Chondrocyte (in vitro differentiated cells): ENCODE measurements around the gene SLC6A12. TPM values are rescaled to one million over a fixed set of nuclear protein-coding genes. Genes with fewer than 3 reads are reported as not detected.

Source experiments
- DNase-seq: peaks from one replicate; pipeline ENCODE4 v3.0.0; 2021; ENCODE audit warnings: mixed read lengths, low spot score
- H3K27ac Mint-ChIP-seq: one replicate; pipeline ENCODE4 v1.8.0; 2021; ENCODE audit warnings: mild to moderate bottlenecking, moderate library complexity, mixed read lengths; ENCODE audit not compliant: unreplicated experiment
- H3K27me3 Mint-ChIP-seq: 2 replicates; pipeline ENCODE4 v1.8.0; 2021; ENCODE audit warnings: low read depth, mixed read lengths
- H3K36me3 Mint-ChIP-seq: 2 replicates; pipeline ENCODE4 v1.8.0; 2021; ENCODE audit warnings: low read depth, mixed read lengths
- H3K4me1 Mint-ChIP-seq: 2 replicates; pipeline ENCODE4 v1.8.0; 2021; ENCODE audit warnings: low read depth, mild to moderate bottlenecking, mixed read lengths
- H3K4me3 Mint-ChIP-seq: one replicate; pipeline ENCODE4 v1.8.0; 2021; ENCODE audit warnings: mild to moderate bottlenecking, moderate library complexity, mixed read lengths; ENCODE audit not compliant: unreplicated experiment
- H3K9me3 Mint-ChIP-seq: 2 replicates; pipeline ENCODE4 v1.8.0; 2021; ENCODE audit warnings: low read depth, mixed read lengths
- total RNA-seq: library from RNA; stranded (reverse); gene quantifications from 3 replicates; pipeline ENCODE4 v1.2.1, GENCODE V29; 2021
- TF ChIP-seq, protein P1 (sequence below): fragments of 200-600 bp; sonication (generic); IDR thresholded peaks from 2 replicates; pipeline ENCODE4 v1.5.0; 2021; ENCODE audit warnings: antibody characterized with exemption, mild to moderate bottlenecking, moderate library complexity

Gene SLC6A12
- total RNA-seq, 1 donor from 2014 or later = 0.42 TPM

DNA sequence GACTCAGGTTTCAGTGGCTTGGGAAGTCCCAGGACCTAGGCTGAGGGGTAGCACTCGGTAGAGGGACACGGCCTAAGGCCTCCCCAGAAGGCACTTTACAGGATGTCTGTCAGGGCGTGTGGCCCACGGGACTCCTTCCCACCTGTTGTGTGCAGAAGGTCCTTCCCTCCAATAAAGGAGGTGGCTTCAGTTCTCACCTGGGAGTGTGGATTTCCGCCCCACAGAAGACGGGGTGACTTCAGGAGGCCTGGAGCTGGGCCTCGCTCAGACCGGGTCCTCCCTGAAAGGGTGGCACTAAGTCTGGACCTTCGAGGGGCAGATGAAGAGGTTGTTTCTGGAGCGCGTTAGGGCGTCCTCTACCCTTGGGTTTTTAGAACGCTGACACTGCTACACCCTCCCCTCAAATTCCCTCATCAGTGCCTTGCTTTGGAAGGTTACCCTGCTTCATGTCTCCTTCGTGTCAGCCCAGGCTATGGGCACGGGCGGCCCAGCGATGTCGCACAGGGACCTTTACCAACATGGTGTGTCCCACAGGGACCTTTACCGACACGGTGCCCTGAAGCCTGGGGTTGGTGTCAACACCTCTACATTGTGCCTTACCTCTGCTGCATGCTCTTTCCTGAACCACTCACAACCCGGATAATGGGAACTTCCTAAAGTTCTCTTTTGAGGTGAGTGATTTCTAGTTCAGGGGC lies 7.1 kb downstream of the SLC6A12 start:
- H3K27me3 Mint-ChIP-seq = peaks cover 59% of the 10 kb centered on the region
- TF ChIP-seq, protein P1, sequence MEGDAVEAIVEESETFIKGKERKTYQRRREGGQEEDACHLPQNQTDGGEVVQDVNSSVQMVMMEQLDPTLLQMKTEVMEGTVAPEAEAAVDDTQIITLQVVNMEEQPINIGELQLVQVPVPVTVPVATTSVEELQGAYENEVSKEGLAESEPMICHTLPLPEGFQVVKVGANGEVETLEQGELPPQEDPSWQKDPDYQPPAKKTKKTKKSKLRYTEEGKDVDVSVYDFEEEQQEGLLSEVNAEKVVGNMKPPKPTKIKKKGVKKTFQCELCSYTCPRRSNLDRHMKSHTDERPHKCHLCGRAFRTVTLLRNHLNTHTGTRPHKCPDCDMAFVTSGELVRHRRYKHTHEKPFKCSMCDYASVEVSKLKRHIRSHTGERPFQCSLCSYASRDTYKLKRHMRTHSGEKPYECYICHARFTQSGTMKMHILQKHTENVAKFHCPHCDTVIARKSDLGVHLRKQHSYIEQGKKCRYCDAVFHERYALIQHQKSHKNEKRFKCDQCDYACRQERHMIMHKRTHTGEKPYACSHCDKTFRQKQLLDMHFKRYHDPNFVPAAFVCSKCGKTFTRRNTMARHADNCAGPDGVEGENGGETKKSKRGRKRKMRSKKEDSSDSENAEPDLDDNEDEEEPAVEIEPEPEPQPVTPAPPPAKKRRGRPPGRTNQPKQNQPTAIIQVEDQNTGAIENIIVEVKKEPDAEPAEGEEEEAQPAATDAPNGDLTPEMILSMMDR = no peak

DNA sequence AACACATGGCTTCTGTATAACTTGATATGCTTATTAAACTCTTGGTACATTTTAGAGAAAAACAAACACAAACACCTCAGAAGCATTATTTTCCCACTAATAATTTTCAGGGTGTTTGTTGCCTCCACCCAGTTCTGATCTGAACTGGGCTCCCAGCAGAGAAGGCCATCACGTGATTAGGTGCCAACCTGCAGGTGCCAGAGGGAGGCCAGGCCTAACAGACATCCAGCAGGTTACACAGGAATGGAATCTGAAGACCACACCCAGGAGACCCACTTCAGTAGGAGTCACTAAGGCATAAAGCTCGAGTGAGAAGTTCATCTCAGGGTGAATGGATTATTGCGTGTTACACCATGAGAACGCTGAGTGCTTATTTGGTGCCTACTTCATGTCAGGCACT lies 8.9 kb downstream of the SLC6A12 start:
- Mint-ChIP-seq H3K4me1 (peaks cover 8% of the 10 kb centered on the region), H3K4me3 (no peak overlapping the region), H3K27me3 (peaks cover 53% of the 10 kb centered on the region), H3K9me3 (no peaks in the 10 kb centered on the region), H3K36me3 (peaks cover 5% of the 10 kb centered on the region), H3K27ac (no peak overlapping the region)
- TF ChIP-seq, protein P1 = no peak
- DNase-seq = no peak

More for the DNA sequence above, 7.1 kb downstream of the SLC6A12 start:
- Mint-ChIP-seq H3K27ac (no peak overlapping the region), H3K36me3 (peaks cover 5% of the 10 kb centered on the region), H3K9me3 (no peaks in the 10 kb centered on the region), H3K4me3 (no peak overlapping the region), H3K4me1 (peaks cover 8% of the 10 kb centered on the region)
- peak; percentile 70 for DNase-seq

DNA sequence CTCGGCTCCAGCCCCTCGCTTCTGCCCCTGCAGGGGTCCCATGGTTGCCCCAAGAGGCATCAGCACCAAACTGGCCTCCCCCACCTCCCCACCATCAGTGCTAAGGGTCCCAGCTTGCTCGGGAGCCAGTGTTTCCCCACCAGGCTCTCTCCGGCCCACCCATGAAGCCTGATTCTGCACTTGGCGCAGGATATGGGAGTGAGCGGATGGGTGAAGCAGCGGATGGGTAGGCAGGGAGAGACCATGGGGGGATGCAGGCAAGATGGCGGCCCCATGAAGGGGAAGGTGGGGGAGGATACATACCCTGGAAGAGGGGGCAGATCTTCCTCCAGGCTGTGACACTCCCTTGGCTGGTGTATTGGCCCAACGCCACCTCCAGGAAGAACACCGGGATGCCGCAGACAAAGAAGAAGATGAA lies 9.7 kb downstream of the SLC6A12 start:
- TF ChIP-seq, protein P1 = no peak
- H3K9me3 Mint-ChIP-seq = no peaks in the 10 kb centered on the region
- peaks cover 13% of the 10 kb centered on the region for H3K4me1 Mint-ChIP-seq
- no peak overlapping the region for H3K27ac Mint-ChIP-seq
- H3K27me3 Mint-ChIP-seq = peaks cover 49% of the 10 kb centered on the region
- DNase-seq = no peak
- peaks cover 5% of the 10 kb centered on the region for H3K36me3 Mint-ChIP-seq
- peak overlapping the region; percentile 61 for H3K4me3 Mint-ChIP-seq

DNA sequence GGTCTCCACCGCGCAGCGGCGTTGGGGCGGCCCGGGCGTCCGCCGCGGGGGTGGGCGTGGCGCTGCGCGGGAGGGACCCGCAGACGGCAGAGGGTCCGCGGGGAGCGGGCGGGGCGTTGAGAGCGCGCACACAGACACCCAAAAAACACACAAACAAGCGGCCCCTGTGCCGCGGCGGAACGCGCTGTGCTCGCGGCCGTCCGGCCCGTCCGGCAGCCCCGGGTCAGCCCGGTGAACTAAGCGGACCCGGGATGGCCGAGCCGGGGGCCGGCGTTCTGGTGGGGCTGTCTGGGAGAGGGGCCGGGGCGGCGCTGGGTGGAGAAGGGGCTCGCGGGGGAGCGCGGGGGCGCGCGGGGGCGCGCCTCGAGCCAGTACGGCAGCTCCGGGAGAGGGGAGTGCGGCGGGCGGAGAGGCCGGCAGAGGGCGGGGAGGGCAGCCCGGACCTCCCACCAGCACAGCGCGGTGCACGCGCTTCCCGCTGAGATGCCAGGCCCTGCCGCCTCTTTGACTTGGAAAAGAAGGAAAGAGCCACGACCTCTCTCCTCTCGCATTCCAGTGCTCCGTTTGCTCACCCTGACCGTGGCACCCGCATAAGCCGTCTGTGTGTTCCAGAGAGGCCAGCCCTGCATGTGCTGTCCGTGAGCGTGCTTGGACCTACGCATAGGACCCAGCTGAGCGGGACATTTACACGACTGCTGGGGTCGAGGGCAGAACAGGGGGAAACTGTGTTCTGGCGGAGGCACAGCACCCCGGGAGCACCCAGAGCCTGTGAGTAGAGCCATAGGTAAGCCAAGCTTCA lies 10.3 kb downstream of the SLC6A12 start:
- no peak for DNase-seq
- Mint-ChIP-seq H3K4me3 (peak overlapping the region; percentile 61), H3K4me1 (peaks cover 15% of the 10 kb centered on the region), H3K36me3 (peaks cover 2% of the 10 kb centered on the region), H3K27me3 (peaks cover 48% of the 10 kb centered on the region), H3K9me3 (no peaks in the 10 kb centered on the region), H3K27ac (no peak overlapping the region)
- TF ChIP-seq, protein P1 = peak; percentile 61

DNA sequence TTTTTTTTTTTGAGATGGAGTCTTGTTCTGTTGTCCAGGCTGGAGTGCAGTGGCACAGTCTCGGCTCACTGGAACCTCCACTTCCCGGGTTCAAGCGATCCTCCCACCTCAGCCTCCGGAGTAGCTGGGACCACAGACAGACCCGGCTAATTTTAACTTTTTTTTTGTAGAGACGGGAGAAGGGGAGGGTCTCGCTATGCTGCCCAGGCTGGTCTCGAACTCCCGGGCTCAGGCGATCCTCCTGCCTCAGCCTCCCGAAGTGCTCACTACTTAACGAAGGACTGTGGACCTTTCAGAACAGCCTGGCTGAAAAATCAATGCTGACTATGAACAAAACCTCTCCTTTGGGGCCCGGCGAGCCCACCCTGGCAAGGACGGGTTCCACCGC lies 10.9 kb downstream of the SLC6A12 start:
- Mint-ChIP-seq H3K9me3 (no peaks in the 10 kb centered on the region), H3K27me3 (peaks cover 47% of the 10 kb centered on the region), H3K4me1 (peaks cover 15% of the 10 kb centered on the region), H3K4me3 (peak overlapping the region; percentile 19), H3K36me3 (no peaks in the 10 kb centered on the region), H3K27ac (no peak overlapping the region)
- TF ChIP-seq, protein P1 = no peak
- no peak for DNase-seq
